ELF-1 (cell line): ENCODE data around the gene NCAPH2.

Experiments used
- DNase-seq: peaks from one replicate; pipeline ENCODE4 v3.0.0-alpha.2; 2016; ENCODE audit warnings: low read depth, low spot score

NCAPH2 gene

DNA sequence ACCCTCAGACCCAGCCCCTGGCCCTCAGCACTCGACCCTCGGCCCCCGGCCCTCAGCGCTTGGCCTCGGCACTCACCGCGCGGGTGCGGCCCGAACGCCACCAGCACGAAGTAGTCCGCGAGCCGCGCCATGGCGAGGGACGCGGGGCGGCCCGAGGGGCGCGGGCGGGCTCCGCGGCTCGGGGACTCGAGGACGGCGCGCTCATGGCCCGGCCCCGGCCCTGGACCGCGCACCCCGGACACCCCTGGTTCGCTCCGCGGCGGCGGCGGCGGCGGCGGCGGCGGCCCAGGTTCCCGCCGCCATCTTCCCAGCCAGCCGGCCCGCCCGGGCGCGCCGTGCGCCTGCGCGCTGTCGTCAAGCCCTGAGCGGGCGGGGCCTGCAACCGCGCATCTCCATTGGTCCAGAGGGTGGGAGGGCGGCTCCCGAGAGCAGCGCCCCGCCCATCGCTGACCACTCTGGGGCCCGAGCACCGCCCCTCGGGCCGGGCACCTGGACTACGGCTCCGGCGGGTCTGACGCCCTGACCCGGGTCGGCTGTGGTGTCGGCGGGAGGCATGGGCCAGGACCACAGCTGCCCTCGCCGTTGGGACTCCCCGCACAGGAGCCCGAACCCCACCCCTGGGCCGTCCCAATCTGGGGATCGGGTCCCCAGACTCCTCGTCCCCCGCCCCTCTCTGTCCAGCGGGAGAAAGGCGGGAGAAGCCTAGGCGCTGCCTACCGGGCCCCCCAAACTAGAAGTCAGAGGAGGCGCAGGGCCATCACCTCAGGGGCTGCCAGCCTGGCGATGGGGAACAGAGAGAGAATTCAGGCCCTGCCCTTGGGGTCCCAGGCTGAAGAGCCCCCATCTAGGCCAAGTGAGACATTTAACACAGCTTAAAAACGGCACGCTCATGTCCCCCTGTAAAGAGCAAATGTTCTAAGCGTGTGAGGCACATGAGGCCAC lies 33.0 kb upstream of the NCAPH2 start, which contains the start of gene SBF1:
SBF1 (minus strand) TSS at position 326 of the 942 bp plus-strand sequence; CDS start at position 131, 195 bp downstream.
- peak; percentile 93 for DNase-seq

DNA sequence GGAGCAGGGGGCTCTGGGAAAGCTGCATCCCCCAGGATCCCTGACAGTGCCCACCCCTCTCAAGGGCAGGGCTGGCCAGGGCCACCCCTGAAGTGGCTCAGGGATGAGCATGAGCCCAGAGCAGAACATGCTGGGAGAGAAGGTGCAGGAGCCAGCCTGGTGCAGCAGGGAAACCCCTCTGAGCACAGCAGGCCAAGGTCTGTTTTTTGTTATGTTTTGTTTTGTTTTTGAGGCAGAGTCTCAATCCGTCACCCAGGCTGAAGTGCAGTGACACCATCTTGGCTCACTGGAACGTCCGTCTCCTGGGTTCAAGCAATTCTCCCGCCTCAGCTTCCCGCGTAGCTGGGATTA lies 32.4 kb upstream of the NCAPH2 start:
- DNase-seq: no peak

DNA sequence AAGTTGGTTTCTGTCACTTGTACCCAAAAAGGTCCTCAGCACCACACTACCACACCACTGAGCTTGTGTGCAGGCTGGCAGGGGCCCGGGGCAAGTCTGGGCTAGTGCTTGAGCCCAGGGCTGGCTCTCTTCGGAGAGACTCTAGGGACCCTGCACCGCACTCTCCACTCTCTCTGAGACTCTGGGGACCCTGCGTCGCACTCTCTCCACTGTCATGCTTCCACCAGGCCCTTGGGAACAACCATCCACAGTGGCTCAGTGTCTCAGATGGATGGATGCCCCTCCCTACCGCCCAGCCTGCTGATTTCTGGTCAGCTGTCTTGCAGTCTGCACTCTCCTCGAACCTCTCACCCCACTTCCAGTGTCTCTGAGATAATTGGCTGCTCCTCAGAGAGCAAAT lies 31.2 kb upstream of the NCAPH2 start:
- no peak for DNase-seq

GRCh38 chr22:50477923-50478322 lies 30.1 kb upstream of the NCAPH2 start:
- DNase-seq: peak; percentile 58

- DNase-seq: no peak
These were observed 28.3 kb upstream of the NCAPH2 start for GRCh38 chr22:50479721-50480120.

GRCh38 chr22:50481045-50481439 lies 27.0 kb upstream of the NCAPH2 start:
- DNase-seq: no peak

GRCh38 chr22:50481440-50482106 lies 26.5 kb upstream of the NCAPH2 start, which contains the start of gene ADM2:
Gene ADM2, plus strand, starts transcription at chr22:50481543. Its CDS starts 305 bp downstream, at chr22:50481848.
- peak; percentile 65 for DNase-seq

- DNase-seq: no peak
These were observed 25.6 kb upstream of the NCAPH2 start for GRCh38 chr22:50482107-50483074.

DNA sequence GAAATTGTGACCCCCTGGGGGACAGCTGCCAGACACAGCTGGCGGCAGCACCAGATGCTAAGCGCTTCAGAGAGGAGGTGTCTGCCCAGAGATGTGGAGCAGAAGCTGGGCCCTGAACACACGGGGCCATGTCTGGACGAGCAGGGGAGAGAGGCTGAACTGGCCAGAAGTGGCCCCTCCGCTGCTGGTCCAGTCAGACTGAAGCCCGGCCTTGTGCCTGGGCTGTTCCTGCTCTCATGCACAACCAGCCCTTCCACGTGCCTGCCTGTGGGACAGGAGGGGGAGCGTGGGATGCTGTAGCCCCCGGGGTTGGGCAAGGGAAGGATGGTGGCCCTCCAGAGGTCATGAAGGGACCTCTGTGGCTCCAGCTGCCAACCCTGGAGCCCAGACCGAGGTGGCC lies 24.9 kb upstream of the NCAPH2 start:
- no peak for DNase-seq

GRCh38 chr22:50483556-50483955 lies 24.5 kb upstream of the NCAPH2 start:
- DNase-seq: no peak

- no peak for DNase-seq
These were observed 23.8 kb upstream of the NCAPH2 start for GRCh38 chr22:50483977-50484853.

DNA sequence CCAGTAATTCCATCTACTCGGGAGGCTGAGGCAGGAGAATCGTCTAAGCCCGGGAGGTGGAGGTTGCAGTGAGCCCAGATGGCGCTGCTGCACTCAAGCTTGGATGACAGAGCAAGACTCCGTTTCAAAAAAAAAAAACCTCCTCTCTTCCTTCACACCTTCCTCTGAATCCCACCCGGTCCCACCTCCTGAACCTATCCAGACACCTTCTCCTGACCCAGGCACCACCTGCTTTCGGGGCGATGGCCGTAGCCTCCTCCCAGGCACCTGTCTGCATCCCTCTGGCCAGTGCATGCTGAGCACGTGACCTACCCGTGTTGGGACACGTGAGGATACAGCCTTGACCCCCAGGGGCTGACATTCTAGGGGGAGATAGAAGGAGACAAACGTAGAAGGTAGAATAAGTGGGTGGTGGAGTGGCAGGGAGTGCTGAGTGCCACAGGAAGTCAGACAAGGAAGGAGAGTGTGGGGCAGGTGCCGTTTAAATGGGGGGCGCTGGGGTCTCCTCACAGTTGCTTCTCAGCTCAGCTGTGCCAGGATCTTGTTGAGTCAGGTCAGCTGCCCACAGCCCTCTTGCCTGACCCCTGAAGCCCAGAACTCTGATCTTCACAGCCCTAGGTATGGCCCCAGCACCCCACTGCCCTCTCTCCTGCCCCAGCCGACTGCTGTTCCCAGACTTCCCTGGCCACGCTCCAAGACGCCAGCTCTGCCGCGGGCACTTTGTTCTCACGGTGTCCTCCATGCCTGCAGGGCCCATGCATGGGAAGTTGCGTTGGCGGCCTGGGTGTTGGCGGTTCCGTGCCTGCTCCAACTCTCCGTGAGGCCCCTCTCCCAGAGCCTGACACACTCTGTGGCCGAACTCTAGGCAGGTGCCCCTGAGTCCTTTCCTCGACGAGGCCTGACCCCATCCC lies 22.5 kb upstream of the NCAPH2 start:
- no peak for DNase-seq

DNA sequence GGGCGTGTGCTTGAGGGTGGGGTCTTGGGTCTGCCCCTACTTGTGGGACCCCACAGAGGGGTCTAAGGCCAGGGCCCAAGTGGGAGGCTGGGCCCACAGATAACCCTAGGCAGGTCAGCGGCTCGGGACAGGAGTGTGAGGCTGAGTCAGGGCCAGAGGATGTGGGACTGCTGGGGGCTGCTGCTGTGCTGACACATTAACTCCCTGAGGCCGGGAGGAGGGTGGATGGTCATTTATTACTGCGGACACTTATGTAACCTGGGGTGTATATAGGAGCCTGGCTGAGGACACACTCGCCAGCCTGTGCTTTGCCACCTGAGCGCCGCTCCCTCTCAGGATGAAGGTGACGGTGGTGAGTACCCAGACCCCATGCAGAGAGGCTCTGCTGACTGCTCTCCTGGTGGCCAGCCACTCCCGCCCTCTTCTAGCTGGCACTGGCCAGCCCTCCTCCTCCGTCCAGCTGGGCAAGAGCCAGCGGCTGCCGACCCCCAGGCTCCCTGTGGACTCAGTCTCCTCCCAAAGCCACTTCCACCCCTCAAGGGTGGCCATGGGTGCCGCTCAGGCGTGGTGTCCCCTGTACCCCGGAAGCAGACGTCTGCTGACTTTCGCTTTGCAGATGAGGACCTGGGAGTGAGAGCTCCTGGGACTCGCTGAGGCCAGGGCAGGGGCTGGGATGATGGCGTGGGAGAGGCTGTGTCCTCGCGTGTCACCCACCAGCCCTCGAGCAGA lies 21.3 kb upstream of the NCAPH2 start, which contains the start of gene MIOX:
MIOX (plus strand) TSS at position 299 of the 729 bp plus-strand sequence; CDS start at position 338, 39 bp downstream.
- DNase-seq: no peak

GRCh38 chr22:50487290-50488005 lies 20.6 kb upstream of the NCAPH2 start:
- DNase-seq: no peak

GRCh38 chr22:50488006-50488677 lies 19.9 kb upstream of the NCAPH2 start:
- DNase-seq: no peak

GRCh38 chr22:50488886-50489285 lies 19.1 kb upstream of the NCAPH2 start:
- DNase-seq: no peak
